DOHH2 (cell line): ENCODE data around the gene ATP6V0B.

Source experiments
- H3F3A ChIP-seq: fragments of 200-600 bp; sonication (generic), shearing (Covaris generic); 2 replicates; pipeline ENCODE4 v1.6.0; 2016; ENCODE audit warnings: antibody characterized with exemption, mild to moderate bottlenecking; ENCODE audit not compliant: control insufficient read depth, insufficient read depth
- H3K27ac ChIP-seq: fragments of 200-600 bp; sonication (generic); 2 replicates; pipeline ENCODE4 v1.5.1; 2014; ENCODE audit warnings: low read depth, mild to moderate bottlenecking, low read length, moderate library complexity
- H3K27me3 ChIP-seq: fragments of 200-600 bp; sonication (generic); 2 replicates; pipeline ENCODE4 v1.6.1; 2014; ENCODE audit warnings: mild to moderate bottlenecking, low read length, mixed read lengths; ENCODE audit not compliant: control insufficient read depth
- H3K36me3 ChIP-seq: fragments of 200-600 bp; sonication (generic); 2 replicates; pipeline ENCODE4 v1.6.1; 2014; ENCODE audit warnings: mild to moderate bottlenecking, low read length, moderate library complexity, mixed read lengths; ENCODE audit not compliant: control insufficient read depth
- H3K4me1 ChIP-seq: fragments of 200-600 bp; sonication (generic); 2 replicates; pipeline ENCODE4 v1.6.1; 2014; ENCODE audit warnings: mild to moderate bottlenecking, low read length, mixed read lengths; ENCODE audit not compliant: control insufficient read depth
- H3K4me2 ChIP-seq: fragments of 200-600 bp; sonication (generic); 2 replicates; pipeline ENCODE4 v1.6.0; 2014; ENCODE audit warnings: mild to moderate bottlenecking, low read length, moderate library complexity
- H3K4me3 ChIP-seq: fragments of 200-600 bp; sonication (generic); 2 replicates; pipeline ENCODE4 v1.5.1; 2014; ENCODE audit warnings: mild to moderate bottlenecking, low read length, mixed read lengths
- H3K79me2 ChIP-seq: fragments of 200-600 bp; sonication (generic); 2 replicates; pipeline ENCODE4 v1.6.1; 2014; ENCODE audit warnings: mild to moderate bottlenecking, low read length, mixed read lengths; ENCODE audit not compliant: control insufficient read depth
- H3K9me2 ChIP-seq: fragments of 200-600 bp; sonication (generic); replicated peaks from 2 replicates; pipeline ENCODE4 v1.6.1; 2014; ENCODE audit warnings: mild to moderate bottlenecking, low read length, mixed read lengths; ENCODE audit not compliant: control insufficient read depth
- H3K9me3 ChIP-seq: fragments of 200-600 bp; sonication (generic); 2 replicates; pipeline ENCODE4 v1.6.1; 2014; ENCODE audit warnings: antibody characterized with exemption, low read length, mixed read lengths; ENCODE audit not compliant: control insufficient read depth, insufficient read depth
- H4K20me1 ChIP-seq: fragments of 200-600 bp; sonication (generic); 2 replicates; pipeline ENCODE4 v1.6.0; 2014; ENCODE audit warnings: low read depth, mild to moderate bottlenecking, antibody characterized with exemption, low read length, moderate library complexity; ENCODE audit not compliant: control insufficient read depth, insufficient read depth
- CTCF ChIP-seq: fragments of 200-600 bp; sonication (generic); IDR thresholded peaks from one replicate; pipeline ENCODE4 v1.5.1; 2014; ENCODE audit warnings: antibody characterized with exemption, mild to moderate bottlenecking, low read depth, low read length; ENCODE audit not compliant: poor library complexity, severe bottlenecking
- EZH2phosphoT487 ChIP-seq: fragments of 200-600 bp; sonication (generic); IDR thresholded peaks from 2 replicates; pipeline ENCODE4 v1.6.1; 2017; ENCODE audit warnings: borderline replicate concordance, mild to moderate bottlenecking, antibody characterized with exemption, low read length, moderate library complexity, mixed read lengths

ATP6V0B gene

GRCh38 chr1:43962324-43962723 lies 12.4 kb upstream of the ATP6V0B start:
- TF ChIP-seq CTCF (no peak), EZH2phosphoT487 (no peak)

GRCh38 chr1:43963006-43963405 lies 11.8 kb upstream of the ATP6V0B start:
- Histone ChIP-seq H3K4me1 (no peaks in the 10 kb centered on the region), H3K79me2 (no peaks in the 10 kb centered on the region), H3K4me2 (no peak overlapping the region), H3K27ac (no peak overlapping the region), H4K20me1 (no peaks in the 10 kb centered on the region), H3K36me3 (peaks cover 16% of the 10 kb centered on the region; the same call in 1 of the 2 replicates), H3K4me3 (no peak overlapping the region), H3K27me3 (no peaks in the 10 kb centered on the region), H3K9me3 (no peaks in the 10 kb centered on the region), H3F3A (no peaks in the 10 kb centered on the region), H3K9me2 (no peaks in the 10 kb centered on the region)
- TF ChIP-seq EZH2phosphoT487 = no peak
- TF ChIP-seq CTCF = no peak

More at GRCh38 chr1:43962324-43962723, 12.4 kb upstream of the ATP6V0B start:
- Histone ChIP-seq H3K36me3 (peaks cover 22% of the 10 kb centered on the region), H3F3A (no peaks in the 10 kb centered on the region), H3K9me2 (no peaks in the 10 kb centered on the region), H3K27me3 (no peaks in the 10 kb centered on the region), H3K9me3 (no peaks in the 10 kb centered on the region), H3K4me3 (no peak overlapping the region), H3K4me2 (no peak overlapping the region), H3K4me1 (no peaks in the 10 kb centered on the region), H3K27ac (no peak overlapping the region), H4K20me1 (no peaks in the 10 kb centered on the region), H3K79me2 (no peaks in the 10 kb centered on the region)

- H4K20me1 ChIP-seq = no peaks in the 10 kb centered on the region
- H3K9me2 ChIP-seq = no peaks in the 10 kb centered on the region
- H3K4me1 ChIP-seq = no peaks in the 10 kb centered on the region
- no peaks in the 10 kb centered on the region for H3K9me3 ChIP-seq
- H3K27ac ChIP-seq = no peak overlapping the region
- TF ChIP-seq CTCF (no peak), EZH2phosphoT487 (no peak)
- no peaks in the 10 kb centered on the region for H3K79me2 ChIP-seq
- H3K4me2 ChIP-seq = no peak overlapping the region
- peaks cover 8% of the 10 kb centered on the region; the same call in 1 of the 2 replicates for H3K36me3 ChIP-seq
- H3F3A ChIP-seq = no peaks in the 10 kb centered on the region; the same call in 1 of the 2 replicates
- H3K27me3 ChIP-seq = no peaks in the 10 kb centered on the region
- no peak overlapping the region for H3K4me3 ChIP-seq
Measured at GRCh38 chr1:43963890-43964289, 10.9 kb upstream of the ATP6V0B start.

- TF ChIP-seq CTCF = no peak
- no peak for TF ChIP-seq EZH2phosphoT487
- no peaks in the 10 kb centered on the region for H3K27me3 ChIP-seq
- H3K27ac ChIP-seq = no peak overlapping the region
- H3F3A ChIP-seq = no peaks in the 10 kb centered on the region; the same call in 1 of the 2 replicates
- H3K9me2 ChIP-seq = no peaks in the 10 kb centered on the region
- no peak overlapping the region for H3K4me2 ChIP-seq
- H4K20me1 ChIP-seq = no peaks in the 10 kb centered on the region
- H3K36me3 ChIP-seq = peaks cover 10% of the 10 kb centered on the region; the same call in 1 of the 2 replicates
- no peak overlapping the region for H3K4me3 ChIP-seq
- H3K9me3 ChIP-seq = no peaks in the 10 kb centered on the region
- peaks cover 4% of the 10 kb centered on the region for H3K4me1 ChIP-seq
- peaks cover 5% of the 10 kb centered on the region for H3K79me2 ChIP-seq
Measured at GRCh38 chr1:43965316-43965715, 9.4 kb upstream of the ATP6V0B start.
